Measurements from ENCODE around the gene SRSF8. TPM values are rescaled to one million over a fixed set of nuclear protein-coding genes. Genes with fewer than 3 reads are reported as not detected.

The SRSF8 gene
- total RNA-seq, 1 experiment from 2014 or later, result 31.0 TPM

DNA sequence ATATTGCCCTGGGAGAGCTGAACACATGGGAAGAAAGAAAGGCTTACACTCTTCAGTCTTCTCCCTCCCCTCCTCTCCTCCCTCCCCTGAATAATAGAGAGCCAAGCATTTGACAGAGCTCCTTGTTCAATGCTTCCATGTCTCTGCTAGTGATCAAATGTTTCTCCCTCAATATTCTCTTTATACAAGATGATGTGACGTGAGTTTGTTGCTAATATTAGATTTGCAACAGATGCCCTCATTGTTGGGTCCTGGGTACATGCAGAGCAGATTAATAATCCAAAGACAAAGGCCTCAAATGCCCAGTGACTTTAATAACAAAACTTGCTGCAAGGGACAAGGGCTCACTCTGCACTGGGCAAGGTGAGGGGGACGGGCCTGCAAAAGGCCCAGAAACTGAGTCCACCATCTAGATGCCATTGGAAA, 15.9 kb downstream of the SRSF8 start:
- intact Hi-C loops (cut with micrococcal nuclease), result no loop called here
- no peak for TF ChIP-seq CTCF (IDR thresholded peaks at IDR 0.05 in 2 of 3, conservative IDR thresholded peaks at IDR 0.05 in 1 of 3; ENCODE audit: borderline replicate concordance in 1 of 3, insufficient read depth in 1 of 3, low read depth in 2 of 3, low read length in 2 of 3)
- no peak for TF ChIP-seq CBX3 (IDR thresholded peaks at IDR 0.05; ENCODE audit: low read depth)
- no peak for TF ChIP-seq SIN3A (IDR thresholded peaks at IDR 0.05; ENCODE audit: low read depth)
- no peak for TF ChIP-seq ELF1 (IDR thresholded peaks at IDR 0.05; ENCODE audit: borderline replicate concordance, low read depth)
- no peak for TF ChIP-seq JUND (IDR thresholded peaks at IDR 0.05)
- TF ChIP-seq, protein P1, sequence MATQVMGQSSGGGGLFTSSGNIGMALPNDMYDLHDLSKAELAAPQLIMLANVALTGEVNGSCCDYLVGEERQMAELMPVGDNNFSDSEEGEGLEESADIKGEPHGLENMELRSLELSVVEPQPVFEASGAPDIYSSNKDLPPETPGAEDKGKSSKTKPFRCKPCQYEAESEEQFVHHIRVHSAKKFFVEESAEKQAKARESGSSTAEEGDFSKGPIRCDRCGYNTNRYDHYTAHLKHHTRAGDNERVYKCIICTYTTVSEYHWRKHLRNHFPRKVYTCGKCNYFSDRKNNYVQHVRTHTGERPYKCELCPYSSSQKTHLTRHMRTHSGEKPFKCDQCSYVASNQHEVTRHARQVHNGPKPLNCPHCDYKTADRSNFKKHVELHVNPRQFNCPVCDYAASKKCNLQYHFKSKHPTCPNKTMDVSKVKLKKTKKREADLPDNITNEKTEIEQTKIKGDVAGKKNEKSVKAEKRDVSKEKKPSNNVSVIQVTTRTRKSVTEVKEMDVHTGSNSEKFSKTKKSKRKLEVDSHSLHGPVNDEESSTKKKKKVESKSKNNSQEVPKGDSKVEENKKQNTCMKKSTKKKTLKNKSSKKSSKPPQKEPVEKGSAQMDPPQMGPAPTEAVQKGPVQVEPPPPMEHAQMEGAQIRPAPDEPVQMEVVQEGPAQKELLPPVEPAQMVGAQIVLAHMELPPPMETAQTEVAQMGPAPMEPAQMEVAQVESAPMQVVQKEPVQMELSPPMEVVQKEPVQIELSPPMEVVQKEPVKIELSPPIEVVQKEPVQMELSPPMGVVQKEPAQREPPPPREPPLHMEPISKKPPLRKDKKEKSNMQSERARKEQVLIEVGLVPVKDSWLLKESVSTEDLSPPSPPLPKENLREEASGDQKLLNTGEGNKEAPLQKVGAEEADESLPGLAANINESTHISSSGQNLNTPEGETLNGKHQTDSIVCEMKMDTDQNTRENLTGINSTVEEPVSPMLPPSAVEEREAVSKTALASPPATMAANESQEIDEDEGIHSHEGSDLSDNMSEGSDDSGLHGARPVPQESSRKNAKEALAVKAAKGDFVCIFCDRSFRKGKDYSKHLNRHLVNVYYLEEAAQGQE (IDR thresholded peaks at IDR 0.05; ENCODE audit: low read depth), result no peak
- no peak for TF ChIP-seq EZH2phosphoT487 (IDR thresholded peaks at IDR 0.05; ENCODE audit: borderline replicate concordance)
- TF ChIP-seq MAX (IDR thresholded peaks at IDR 0.05), result no peak
- TF ChIP-seq ATF3 (IDR thresholded peaks at IDR 0.05), result no peak
- TF ChIP-seq RAD21 (IDR thresholded peaks at IDR 0.05; ENCODE audit: low read depth), result no peak
- no peak for TF ChIP-seq YY1 (IDR thresholded peaks at IDR 0.05; ENCODE audit: extremely low read depth, insufficient replicate concordance, low read depth, low read length)
- TF ChIP-seq ZFX (IDR thresholded peaks at IDR 0.05), result no peak
- TF ChIP-seq SP1 (IDR thresholded peaks at IDR 0.05; ENCODE audit: low read depth), result no peak
- no peak for TF ChIP-seq ZNF274 (IDR thresholded peaks at IDR 0.05; ENCODE audit: low read depth, low read length)
- no peak for TF ChIP-seq EZH2 (IDR thresholded peaks at IDR 0.05)
- TF ChIP-seq EGR1 (IDR thresholded peaks at IDR 0.05; ENCODE audit: low read depth), result no peak
- no peak for TF ChIP-seq FOSL1 (IDR thresholded peaks at IDR 0.05; ENCODE audit: low read depth)
- TF ChIP-seq POLR2AphosphoS5 (IDR thresholded peaks at IDR 0.05; ENCODE audit: low read depth, low read length), result no peak
- TF ChIP-seq CEBPB (IDR thresholded peaks at IDR 0.05; ENCODE audit: low read depth), result no peak
- no peak for TF ChIP-seq TCF7L2 (IDR thresholded peaks at IDR 0.05; ENCODE audit: borderline replicate concordance, extremely low read depth, insufficient read depth, insufficient read length)
- ChIA-PET RAD21 (ENCODE audit: low non-redundant PET in 1 of 2, low total read pairs in 2 of 2, uncharacterized antibody in 2 of 2, unreplicated experiment in 2 of 2) (no interaction called here), POLR2A (no interaction called here), CTCF (no interaction called here)
- peaks cover 12 to 23% of the 10 kb centered on the region in 2 experiments; a peak in 3 of 4 replicates for H3K4me1 ChIP-seq (ENCODE audit: control insufficient read depth in 1 of 2, insufficient read depth in 2 of 2, low read length in 2 of 2)
- H3K27ac ChIP-seq (ENCODE audit: low read depth, low read length), result no peak overlapping the region
- no peak overlapping the region for H3K4me3 ChIP-seq (replicated peaks in 1 of 2; ENCODE audit: low read depth in 1 of 2, low read length in 2 of 2)
- BruUV-seq (replicated peaks), result no TSS peak
- no peak overlapping the region for H2AFZ ChIP-seq (ENCODE audit: low read depth, low read length, poor library complexity, severe bottlenecking)
- no peaks in the 10 kb centered on the region for H3K36me3 ChIP-seq (ENCODE audit: control insufficient read depth in 1 of 2, insufficient read depth in 2 of 2, low read length in 2 of 2)
- no peak overlapping the region for H3K4me2 ChIP-seq (ENCODE audit: low read length)
- no peaks in the 10 kb centered on the region for H4K20me1 ChIP-seq (ENCODE audit: insufficient read depth)
- no peak for DNase-seq (ENCODE audit: low read depth, low spot score)
- no peak for ATAC-seq
- H3K9ac ChIP-seq (ENCODE audit: low read length), result no peak overlapping the region
- H3K9me2 ChIP-seq (ENCODE audit: insufficient read depth), result no peaks in the 10 kb centered on the region
- no peaks in the 10 kb centered on the region for H3K79me2 ChIP-seq (ENCODE audit: insufficient read depth, low read length)
- no peaks in the 10 kb centered on the region for H3K9me3 ChIP-seq (ENCODE audit: control insufficient read depth in 1 of 2, insufficient read depth in 1 of 2, low read depth in 1 of 2, low read length in 2 of 2)
- H3K27me3 ChIP-seq (ENCODE audit: insufficient read depth, low read length), result no peaks in the 10 kb centered on the region
